Measurements from ENCODE around the gene SLC2A11.
"Not testable (repeated sequence)": the region's sequence is repeated elsewhere in the genome, so short reads cannot be mapped to it uniquely, and the experiment has no call there.

SLC2A11 gene

GRCh38 chr22:23915290-23915689, 57.6 kb downstream of the SLC2A11 start:
- Mint-ChIP-seq H3K4me3 (no peak overlapping the region), H3K27me3 (ENCODE audit: low read depth, poor library complexity) (peaks cover 4% of the 10 kb centered on the region), H3K27ac (peak overlapping the region; percentile 62), H3K4me1 (peaks cover 34% of the 10 kb centered on the region), H3K9me3 (peaks cover 8% of the 10 kb centered on the region), H3K36me3 (ENCODE audit: low read depth) (peaks cover 53% of the 10 kb centered on the region)
- no peak for TF ChIP-seq CTCF (IDR thresholded peaks at IDR 0.05)
- DNase-seq = no peak

GRCh38 chr22:23920267-23920611, 62.6 kb downstream of the SLC2A11 start:
- H3K27me3 Mint-ChIP-seq (ENCODE audit: low read depth, poor library complexity); H3K27ac Mint-ChIP-seq; DNase-seq; H3K9me3 Mint-ChIP-seq; H3K4me3 Mint-ChIP-seq; H3K4me1 Mint-ChIP-seq: not testable (repeated sequence)
- H3K36me3 Mint-ChIP-seq (ENCODE audit: low read depth) = peaks cover 69% of the 10 kb centered on the region

GRCh38 chr22:23921586-23922201, 64.0 kb downstream of the SLC2A11 start:
- H3K4me1 Mint-ChIP-seq; H3K27ac Mint-ChIP-seq; DNase-seq; H3K4me3 Mint-ChIP-seq; H3K27me3 Mint-ChIP-seq (ENCODE audit: low read depth, poor library complexity): not testable (repeated sequence)
- peaks cover 17% of the 10 kb centered on the region for H3K9me3 Mint-ChIP-seq
- peaks cover 83% of the 10 kb centered on the region for H3K36me3 Mint-ChIP-seq (ENCODE audit: low read depth)

GRCh38 chr22:23922921-23923320, 65.2 kb downstream of the SLC2A11 start:
- no peaks in the 10 kb centered on the region for H3K4me1 Mint-ChIP-seq
- H3K4me3 Mint-ChIP-seq = no peak overlapping the region
- peaks cover 88% of the 10 kb centered on the region for H3K36me3 Mint-ChIP-seq (ENCODE audit: low read depth)
- H3K27me3 Mint-ChIP-seq (ENCODE audit: low read depth, poor library complexity) = peaks cover 4% of the 10 kb centered on the region
- H3K9me3 Mint-ChIP-seq = peaks cover 21% of the 10 kb centered on the region
- no peak for TF ChIP-seq CTCF (IDR thresholded peaks at IDR 0.05)
- no peak overlapping the region for H3K27ac Mint-ChIP-seq
- no peak for DNase-seq

- Mint-ChIP-seq H3K4me3 (no peak overlapping the region), H3K9me3 (peaks cover 21% of the 10 kb centered on the region), H3K27me3 (ENCODE audit: low read depth, poor library complexity) (peaks cover 4% of the 10 kb centered on the region), H3K36me3 (ENCODE audit: low read depth) (peaks cover 94% of the 10 kb centered on the region), H3K27ac (no peak overlapping the region), H3K4me1 (no peaks in the 10 kb centered on the region)
- TF ChIP-seq CTCF (IDR thresholded peaks at IDR 0.05) = no peak
- DNase-seq = no peak
Observed at GRCh38 chr22:23925020-23925606, 67.4 kb downstream of the SLC2A11 start.

- peaks cover 4% of the 10 kb centered on the region for H3K27me3 Mint-ChIP-seq (ENCODE audit: low read depth, poor library complexity)
- H3K36me3 Mint-ChIP-seq (ENCODE audit: low read depth) = peaks cover 95% of the 10 kb centered on the region
- no peak for TF ChIP-seq CTCF (IDR thresholded peaks at IDR 0.05)
- DNase-seq = no peak
- no peak overlapping the region for H3K4me3 Mint-ChIP-seq
- H3K4me1 Mint-ChIP-seq = no peaks in the 10 kb centered on the region
- peaks cover 28% of the 10 kb centered on the region for H3K9me3 Mint-ChIP-seq
- no peak overlapping the region for H3K27ac Mint-ChIP-seq
Observed at GRCh38 chr22:23926561-23926960, 68.9 kb downstream of the SLC2A11 start.

Data from nephron progenitor cell (in vitro differentiated cells).